SKM-1 (cell line): ENCODE results near the gene PRDM12.

Experiments
- DNase-seq: peaks from one replicate; lab custom pipeline; 2025; ENCODE audit not compliant: unreplicated experiment; lab: John Stamatoyannopoulos, UW

Gene PRDM12

GRCh38 chr9:130714586-130715110 is 50.3 kb downstream of the PRDM12 start:
- DNase-seq = no peak

GRCh38 chr9:130715270-130715669 is 50.9 kb downstream of the PRDM12 start:
- no peak for DNase-seq

- no peak for DNase-seq
Measured at GRCh38 chr9:130718562-130718961, 54.2 kb downstream of the PRDM12 start.

- DNase-seq = no peak
Measured at GRCh38 chr9:130720762-130721161, 56.4 kb downstream of the PRDM12 start.

GRCh38 chr9:130728721-130729120 is 64.3 kb downstream of the PRDM12 start:
- no peak for DNase-seq

GRCh38 chr9:130729145-130729544 is 64.8 kb downstream of the PRDM12 start:
- DNase-seq = no peak

GRCh38 chr9:130731355-130731754 is 67.0 kb downstream of the PRDM12 start:
- no peak for DNase-seq

GRCh38 chr9:130732136-130732535 is 67.7 kb downstream of the PRDM12 start:
- no peak for DNase-seq
